Measurements from ENCODE around the gene RSPH6A. TPM values are rescaled to one million over a fixed set of nuclear protein-coding genes. Genes with fewer than 3 reads are reported as not detected.

The RSPH6A gene
- polyA plus RNA-seq (ENCODE audit: low read depth in 6 of 6) = not detected

DNA sequence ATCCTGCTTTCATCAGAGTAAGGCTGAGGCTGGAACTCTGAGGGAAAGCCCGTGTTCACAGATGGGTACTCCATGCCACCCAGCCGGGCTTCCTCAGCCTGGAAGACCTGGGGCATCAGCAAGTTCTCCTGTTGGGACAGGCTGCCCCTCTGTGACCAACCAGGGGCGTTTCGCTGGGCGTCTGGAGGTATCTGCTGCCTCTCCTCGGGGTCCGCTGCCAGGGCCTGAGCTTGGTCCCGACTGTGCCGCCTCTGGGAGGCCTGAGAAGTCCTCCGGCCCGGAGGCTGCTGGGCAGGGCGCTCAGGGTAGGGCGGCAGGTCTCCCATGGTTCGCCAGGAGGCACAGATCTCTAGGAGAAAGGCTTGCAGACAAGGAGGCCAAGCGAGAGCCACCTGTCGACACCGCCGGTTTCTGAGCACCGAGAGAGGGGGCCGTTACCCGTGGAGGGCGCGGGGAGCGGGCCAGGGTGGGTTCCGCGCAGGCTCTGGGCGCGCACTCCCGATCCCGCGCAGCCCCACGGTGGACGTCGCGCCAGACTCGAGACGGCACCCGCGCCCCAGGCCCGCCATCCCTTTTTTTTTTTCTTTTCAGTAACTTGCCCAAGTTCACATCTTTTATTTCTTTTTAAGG lies at the start of gene RSPH6A:
Gene RSPH6A (minus strand): TSS at position 458 of the 630 bp plus-strand sequence. CDS start 132 bp downstream, at position 326.
- peak within 1 kb of the TSS in 1 of 6 donors; percentile 90 for H3K27ac Mint-ChIP-seq
- H3K4me3 Mint-ChIP-seq = peak within 1 kb of the TSS; percentile 43 to 82 (median 67)
- no peak for DNase-seq
- peaks cover 0 to 31% (median 4%) of the 10 kb centered on the region in 3 donors for H3K27me3 Mint-ChIP-seq
- no peak for ATAC-seq (ENCODE audit: low read depth in 2 of 2)
- peaks cover 4 to 9% (median 8%) of the 10 kb centered on the region in 3 donors for H3K4me1 Mint-ChIP-seq
- H3K9me3 Mint-ChIP-seq = no peaks in the 10 kb centered on the region
- no peaks in the 10 kb centered on the region for H3K36me3 Mint-ChIP-seq

GRCh38 chr19:45864629-45865082 lies 49.5 kb upstream of the RSPH6A start:
- Mint-ChIP-seq H3K27me3 (peaks cover 3 to 27% (median 24%) of the 10 kb centered on the region in 3 donors), H3K4me1 (peaks cover 33 to 38% (median 36%) of the 10 kb centered on the region in 3 donors), H3K27ac (peak overlapping the region in 3 of 6 donors; percentile 16 to 57 (median 44)), H3K9me3 (no peaks in the 10 kb centered on the region), H3K36me3 (no peaks in the 10 kb centered on the region), H3K4me3 (peak overlapping the region in 7 of 8 donors; percentile 47 to 92 (median 75))
- ATAC-seq (ENCODE audit: low read depth in 2 of 2) (no peak), DNase-seq (no peak)

GRCh38 chr19:45863840-45864628 lies 48.9 kb upstream of the RSPH6A start, which contains the start of gene FOXA3:
FOXA3 (plus strand) TSS chr19:45864326; CDS start chr19:45864457, 131 bp downstream.
- Mint-ChIP-seq H3K4me3 (peak within 1 kb of the TSS; percentile 86 to 99 (median 92)), H3K27ac (peak within 1 kb of the TSS; percentile 28 to 99 (median 96)), H3K36me3 (no peaks in the 10 kb centered on the region), H3K27me3 (peaks cover 3 to 27% (median 24%) of the 10 kb centered on the region in 3 donors), H3K9me3 (no peaks in the 10 kb centered on the region), H3K4me1 (peaks cover 33 to 39% (median 38%) of the 10 kb centered on the region in 3 donors)
- DNase-seq = peak; percentile 57
- peak in 1 of 2 donors; percentile 8 for ATAC-seq (ENCODE audit: low read depth in 2 of 2)

DNA sequence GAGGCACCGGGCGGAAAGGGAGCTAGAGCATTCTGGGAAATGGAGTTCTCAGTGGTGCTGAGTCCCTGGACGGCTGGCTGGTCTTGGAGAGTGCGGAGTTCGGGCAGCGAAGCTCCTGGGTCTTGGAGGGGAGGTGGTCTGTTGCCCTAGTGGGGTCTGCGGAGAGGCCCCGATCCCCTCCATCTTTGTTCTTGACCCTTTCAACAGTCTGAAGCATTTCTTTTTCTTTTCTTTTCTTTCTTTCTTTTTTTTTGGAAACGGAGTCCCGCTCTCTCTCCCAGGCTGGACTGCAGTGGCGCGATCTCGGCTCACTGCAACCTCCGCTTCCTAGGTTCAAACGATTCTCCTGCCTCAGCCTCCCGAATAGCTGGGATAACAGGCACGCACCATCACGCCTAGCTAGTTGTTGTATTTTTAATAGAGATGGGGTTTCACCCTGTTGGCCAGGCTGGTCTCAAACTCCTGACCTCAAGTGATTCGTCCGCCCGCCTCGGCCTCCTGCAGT lies 48.3 kb upstream of the RSPH6A start:
- H3K9me3 Mint-ChIP-seq = no peaks in the 10 kb centered on the region
- H3K27ac Mint-ChIP-seq = peak overlapping the region; percentile 28 to 99 (median 96)
- no peak for ATAC-seq (ENCODE audit: low read depth in 2 of 2)
- H3K4me1 Mint-ChIP-seq = peaks cover 35 to 40% (median 38%) of the 10 kb centered on the region in 3 donors
- H3K27me3 Mint-ChIP-seq = peaks cover 3 to 27% (median 24%) of the 10 kb centered on the region in 3 donors
- peak overlapping the region; percentile 86 to 99 (median 92) for H3K4me3 Mint-ChIP-seq
- H3K36me3 Mint-ChIP-seq = peaks cover 0 to 3% of the 10 kb centered on the region in 2 donors
- DNase-seq = no peak

- peaks cover 3 to 27% (median 24%) of the 10 kb centered on the region in 3 donors for H3K27me3 Mint-ChIP-seq
- peak within 1 kb of the TSS; percentile 86 to 99 (median 92) for H3K4me3 Mint-ChIP-seq
- peaks cover 0 to 8% of the 10 kb centered on the region in 2 donors for H3K36me3 Mint-ChIP-seq
- H3K4me1 Mint-ChIP-seq = peaks cover 40 to 45% (median 45%) of the 10 kb centered on the region in 3 donors
- no peaks in the 10 kb centered on the region for H3K9me3 Mint-ChIP-seq
- peak within 1 kb of the TSS; percentile 92 to 99 (median 97) for H3K27ac Mint-ChIP-seq
- DNase-seq = peak; percentile 99
- ATAC-seq (ENCODE audit: low read depth in 2 of 2) = peak; percentile 92 to 94
Measured at GRCh38 chr19:45862564-45863334, 47.6 kb upstream of the RSPH6A start, which contains the start of gene SYMPK. SYMPK (minus strand) TSS chr19:45863147; CDS start chr19:45854495, 8,652 bp downstream.

DNA sequence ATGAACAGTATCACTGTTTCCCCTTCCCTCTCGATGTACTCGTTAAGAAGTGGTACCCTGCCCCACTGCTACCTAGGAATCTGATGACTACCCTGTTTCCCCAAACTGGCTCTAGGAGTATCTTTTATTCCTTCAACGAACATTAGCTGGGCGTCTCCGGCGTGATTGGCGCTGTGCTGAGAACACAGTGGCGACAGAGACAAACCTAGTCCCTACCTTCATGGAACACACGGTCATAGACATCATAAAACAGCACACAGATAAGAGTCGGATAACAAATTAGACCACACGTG lies 47.1 kb upstream of the RSPH6A start:
- peak overlapping the region; percentile 92 to 99 (median 97) for H3K27ac Mint-ChIP-seq
- peaks cover 3 to 27% (median 24%) of the 10 kb centered on the region in 3 donors for H3K27me3 Mint-ChIP-seq
- H3K4me3 Mint-ChIP-seq = peak overlapping the region; percentile 86 to 99 (median 92)
- ATAC-seq (ENCODE audit: low read depth in 2 of 2) (no peak), DNase-seq (no peak)
- peaks cover 0 to 8% of the 10 kb centered on the region in 2 donors for H3K36me3 Mint-ChIP-seq
- H3K4me1 Mint-ChIP-seq = peaks cover 40 to 45% (median 45%) of the 10 kb centered on the region in 3 donors
- H3K9me3 Mint-ChIP-seq = no peaks in the 10 kb centered on the region

GRCh38 chr19:45860359-45861259 lies 45.5 kb upstream of the RSPH6A start:
- Mint-ChIP-seq H3K36me3 (peaks cover 0 to 8% of the 10 kb centered on the region in 2 donors), H3K4me1 (peaks cover 40 to 45% (median 45%) of the 10 kb centered on the region in 3 donors), H3K4me3 (peak overlapping the region; percentile 75 to 96 (median 90)), H3K27ac (peak overlapping the region; percentile 8 to 92 (median 79)), H3K9me3 (no peaks in the 10 kb centered on the region), H3K27me3 (peaks cover 3 to 25% (median 20%) of the 10 kb centered on the region in 3 donors)
- ATAC-seq (ENCODE audit: low read depth in 2 of 2) (no peak), DNase-seq (no peak)

DNA sequence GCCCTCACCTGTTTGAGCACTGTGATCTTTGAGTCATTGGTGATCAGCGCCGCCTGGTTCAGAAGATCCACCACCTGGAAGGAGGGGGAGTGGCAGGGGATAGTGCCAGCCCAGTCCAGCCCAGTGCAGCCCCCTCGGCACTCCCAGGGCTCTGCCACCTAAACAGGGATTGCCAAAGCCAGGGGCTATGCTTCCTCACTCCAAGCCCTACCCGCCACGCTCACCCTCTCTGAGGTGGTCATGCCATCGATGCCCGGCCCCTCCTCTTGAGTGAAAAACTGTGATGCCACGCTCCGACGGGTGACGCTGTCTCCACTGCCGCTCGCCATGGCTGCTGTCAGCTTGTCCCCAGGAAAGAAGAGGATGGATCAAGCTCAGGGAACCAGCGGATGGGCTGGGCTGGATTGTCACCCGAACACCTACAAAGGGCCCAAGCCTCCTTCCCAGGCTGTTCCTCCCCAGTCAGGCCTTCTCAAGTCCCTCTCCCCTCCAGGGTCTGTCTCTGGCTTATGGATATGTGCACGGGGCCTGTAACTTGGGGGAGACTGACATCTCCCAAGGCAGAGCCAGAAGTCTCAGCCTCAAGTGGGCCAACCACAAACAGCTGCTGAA lies 39.2 kb upstream of the RSPH6A start:
- DNase-seq = no peak
- H3K27me3 Mint-ChIP-seq = no peaks in the 10 kb centered on the region
- ATAC-seq (ENCODE audit: low read depth in 2 of 2) = no peak
- peaks cover 8 to 26% of the 10 kb centered on the region in 2 donors for H3K36me3 Mint-ChIP-seq
- peaks cover 9 to 28% (median 16%) of the 10 kb centered on the region in 3 donors for H3K4me1 Mint-ChIP-seq
- no peak overlapping the region for H3K27ac Mint-ChIP-seq
- H3K9me3 Mint-ChIP-seq = no peaks in the 10 kb centered on the region
- H3K4me3 Mint-ChIP-seq = peak overlapping the region in 3 of 8 donors; percentile 29 to 65 (median 37)

DNA sequence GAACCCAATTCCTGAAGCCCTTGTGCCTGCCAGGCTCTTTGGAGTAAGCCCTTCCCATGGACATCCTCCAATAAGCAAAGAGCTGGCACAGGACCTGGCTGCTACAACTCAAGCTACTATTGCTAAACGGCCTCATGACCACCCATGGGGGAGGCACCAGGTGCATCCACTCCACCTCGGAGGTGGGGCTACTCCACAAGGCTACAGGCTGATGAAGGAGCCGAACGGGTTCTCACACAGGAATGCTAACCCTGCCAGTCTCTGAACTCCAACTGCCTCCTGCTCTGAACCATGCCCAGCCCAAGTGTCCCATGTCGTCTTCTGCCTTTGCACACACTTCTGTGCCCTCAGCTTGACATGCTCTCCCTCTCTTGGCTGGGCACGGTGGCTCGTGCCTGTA lies 37.9 kb upstream of the RSPH6A start:
- peaks cover 8 to 19% of the 10 kb centered on the region in 2 donors for H3K36me3 Mint-ChIP-seq
- H3K9me3 Mint-ChIP-seq = no peaks in the 10 kb centered on the region
- H3K4me3 Mint-ChIP-seq = no peak overlapping the region
- H3K27ac Mint-ChIP-seq = no peak overlapping the region
- H3K4me1 Mint-ChIP-seq = peaks cover 5 to 23% (median 10%) of the 10 kb centered on the region in 3 donors
- ATAC-seq (ENCODE audit: low read depth in 2 of 2) = no peak
- H3K27me3 Mint-ChIP-seq = no peaks in the 10 kb centered on the region
- DNase-seq = no peak

DNA sequence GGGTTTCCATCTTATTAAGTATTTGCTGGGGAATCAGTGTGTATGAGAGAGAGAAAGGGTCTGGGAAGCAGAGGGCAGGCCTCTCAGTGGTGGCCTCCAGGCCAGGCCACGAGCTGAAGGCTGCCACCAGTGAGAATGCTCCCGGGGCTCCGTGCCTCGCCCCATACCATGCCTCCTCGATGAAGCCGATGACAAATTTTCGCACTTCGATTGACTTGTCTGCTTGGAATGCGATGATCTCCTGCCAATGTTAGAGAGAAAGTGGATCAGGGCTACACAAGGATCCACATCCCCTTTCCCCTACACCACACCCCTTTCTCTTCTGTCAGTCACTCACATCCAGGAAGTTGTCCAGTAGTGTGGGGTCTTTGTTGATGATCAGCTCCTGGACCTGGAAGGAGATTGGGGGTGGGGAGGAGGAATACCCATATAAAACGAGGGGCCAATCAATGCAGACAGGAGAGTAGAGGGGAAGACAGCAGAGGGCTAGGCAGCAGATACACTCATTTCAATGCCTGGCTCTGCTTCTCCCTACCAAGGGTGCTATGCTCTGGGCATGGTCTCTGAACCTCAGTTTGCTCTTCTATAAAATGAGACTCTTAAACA lies 37.1 kb upstream of the RSPH6A start:
- H3K9me3 Mint-ChIP-seq = no peaks in the 10 kb centered on the region
- H3K27me3 Mint-ChIP-seq = no peaks in the 10 kb centered on the region
- ATAC-seq (ENCODE audit: low read depth in 2 of 2) (no peak), DNase-seq (no peak)
- H3K27ac Mint-ChIP-seq = peak overlapping the region in 2 of 6 donors; percentile 36 to 53
- H3K4me1 Mint-ChIP-seq = peaks cover 2 to 21% (median 9%) of the 10 kb centered on the region in 3 donors
- no peak overlapping the region for H3K4me3 Mint-ChIP-seq
- peaks cover 8 to 24% of the 10 kb centered on the region in 2 donors for H3K36me3 Mint-ChIP-seq

- peaks cover 4 to 16% (median 9%) of the 10 kb centered on the region in 3 donors for H3K4me1 Mint-ChIP-seq
- ATAC-seq (ENCODE audit: low read depth in 2 of 2) (no peak), DNase-seq (no peak)
- no peaks in the 10 kb centered on the region for H3K27me3 Mint-ChIP-seq
- no peak overlapping the region for H3K4me3 Mint-ChIP-seq
- peaks cover 20 to 34% of the 10 kb centered on the region in 2 donors for H3K36me3 Mint-ChIP-seq
- H3K9me3 Mint-ChIP-seq = no peaks in the 10 kb centered on the region
- H3K27ac Mint-ChIP-seq = no peak overlapping the region
Measured at GRCh38 chr19:45848922-45849321, 33.8 kb upstream of the RSPH6A start.

All from naive B cell (primary cell).